ENCODE measurements around the gene C10orf71. TPM values are rescaled to one million over a fixed set of nuclear protein-coding genes. Genes with fewer than 3 reads are reported as not detected.

The C10orf71 gene
- total RNA-seq, 2 donors from 2014 or later: not detected

- H3K27me3 Mint-ChIP-seq (ENCODE audit: low read depth): no peaks in the 10 kb centered on the region
- H3K9me3 Mint-ChIP-seq: no peaks in the 10 kb centered on the region
- H3K4me3 Mint-ChIP-seq: no peak overlapping the region
- ATAC-seq (replicated peaks in 1 of 2) (no peak), DNase-seq (no peak)
- H3K36me3 Mint-ChIP-seq (ENCODE audit: insufficient read depth in 2 of 2): no peaks in the 10 kb centered on the region
- no peaks in the 10 kb centered on the region for H3K4me1 Mint-ChIP-seq (ENCODE audit: low read depth)
- no peak overlapping the region for H3K27ac Mint-ChIP-seq
Measured at GRCh38 chr10:49302088-49302487, 3.1 kb downstream of the C10orf71 start.

- Mint-ChIP-seq H3K9me3 (no peaks in the 10 kb centered on the region), H3K4me1 (ENCODE audit: low read depth) (no peaks in the 10 kb centered on the region), H3K27ac (no peak overlapping the region), H3K36me3 (ENCODE audit: insufficient read depth in 2 of 2) (no peaks in the 10 kb centered on the region), H3K27me3 (ENCODE audit: low read depth) (no peaks in the 10 kb centered on the region), H3K4me3 (no peak overlapping the region)
- ATAC-seq (replicated peaks in 1 of 2) (no peak), DNase-seq (no peak)
Measured at GRCh38 chr10:49303711-49304110, 4.7 kb downstream of the C10orf71 start.

- ATAC-seq (replicated peaks in 1 of 2): no peak
- Mint-ChIP-seq H3K36me3 (ENCODE audit: insufficient read depth in 2 of 2) (no peaks in the 10 kb centered on the region), H3K4me3 (no peak overlapping the region), H3K4me1 (ENCODE audit: low read depth) (no peaks in the 10 kb centered on the region), H3K27me3 (ENCODE audit: low read depth) (no peaks in the 10 kb centered on the region), H3K27ac (no peak overlapping the region), H3K9me3 (no peaks in the 10 kb centered on the region)
- DNase-seq: no peak
Measured at GRCh38 chr10:49304137-49304536, 5.2 kb downstream of the C10orf71 start.

DNA sequence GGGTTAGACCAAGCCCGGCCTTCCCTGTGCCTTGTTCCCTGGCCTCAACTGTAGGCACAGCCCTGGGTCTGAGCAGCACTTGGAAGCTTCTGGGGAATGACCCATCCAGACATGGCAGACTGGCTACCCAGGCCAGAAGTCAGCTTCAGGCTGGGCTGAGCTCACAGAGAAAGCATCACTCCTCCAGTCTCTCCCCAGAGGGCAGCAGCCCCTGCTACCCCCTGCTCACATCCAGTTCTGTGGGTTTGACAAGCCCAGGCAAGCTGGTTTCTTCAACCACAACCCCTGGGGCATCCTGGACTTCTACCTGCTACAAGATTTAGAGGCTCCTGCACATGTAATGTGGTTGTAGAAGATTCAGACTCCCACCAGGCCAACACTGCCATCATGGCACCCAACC is 9.0 kb downstream of the C10orf71 start:
- no peak for DNase-seq
- Mint-ChIP-seq H3K36me3 (ENCODE audit: insufficient read depth in 2 of 2) (no peaks in the 10 kb centered on the region), H3K27me3 (ENCODE audit: low read depth) (no peaks in the 10 kb centered on the region), H3K4me3 (no peak overlapping the region), H3K4me1 (ENCODE audit: low read depth) (peaks cover 26% of the 10 kb centered on the region), H3K27ac (no peak overlapping the region), H3K9me3 (no peaks in the 10 kb centered on the region)
- no peak for ATAC-seq (replicated peaks in 1 of 2)

GRCh38 chr10:49308881-49309280 is 9.9 kb downstream of the C10orf71 start:
- ATAC-seq (replicated peaks in 1 of 2) (no peak), DNase-seq (no peak)
- Mint-ChIP-seq H3K36me3 (ENCODE audit: insufficient read depth in 2 of 2) (no peaks in the 10 kb centered on the region), H3K27me3 (ENCODE audit: low read depth) (peaks cover 8% of the 10 kb centered on the region), H3K27ac (no peak overlapping the region), H3K9me3 (no peaks in the 10 kb centered on the region), H3K4me3 (no peak overlapping the region), H3K4me1 (ENCODE audit: low read depth) (peaks cover 26% of the 10 kb centered on the region)

DNA sequence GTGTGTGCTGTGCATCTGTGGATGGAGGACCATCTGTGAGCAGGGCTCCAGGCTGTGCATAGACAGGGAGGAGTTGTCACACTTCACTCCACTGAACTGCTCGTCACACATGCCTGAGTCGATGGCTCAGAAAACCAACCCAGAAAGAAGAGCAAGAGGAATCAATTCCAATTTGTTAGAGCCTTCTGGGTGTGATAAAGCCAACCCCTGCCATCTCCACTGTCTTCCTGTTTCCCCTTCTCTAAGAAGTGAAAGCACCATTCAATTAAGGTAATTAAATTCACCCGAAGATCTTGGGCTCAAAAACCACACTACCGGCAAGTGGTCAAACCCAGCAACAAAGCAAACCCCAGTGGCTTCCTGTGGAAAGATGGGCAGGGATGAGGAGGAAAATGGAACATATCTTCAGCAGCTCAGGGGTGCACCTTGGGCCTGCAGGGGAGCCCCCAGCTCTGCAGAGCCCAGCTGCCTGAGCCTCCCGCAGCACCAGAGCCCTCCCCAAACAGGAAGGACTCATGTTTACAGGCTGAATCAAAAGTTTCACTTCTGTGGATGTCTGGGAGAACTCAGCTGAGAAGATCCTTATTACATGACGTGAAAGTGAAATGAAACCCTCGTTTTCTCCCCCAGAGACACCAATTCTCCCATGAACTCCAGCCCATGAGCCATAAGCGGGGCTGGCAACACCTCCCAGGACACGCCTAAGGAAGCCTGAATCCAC is 10.9 kb downstream of the C10orf71 start:
- Mint-ChIP-seq H3K27ac (no peak overlapping the region), H3K4me1 (ENCODE audit: low read depth) (peaks cover 26% of the 10 kb centered on the region), H3K27me3 (ENCODE audit: low read depth) (peaks cover 8% of the 10 kb centered on the region), H3K4me3 (peak overlapping the region; percentile 13 to 53), H3K9me3 (no peaks in the 10 kb centered on the region), H3K36me3 (ENCODE audit: insufficient read depth in 2 of 2) (no peaks in the 10 kb centered on the region)
- DNase-seq (peak; percentile 4 to 6), ATAC-seq (replicated peaks in 1 of 2) (peak; percentile 35 to 39)

DNA sequence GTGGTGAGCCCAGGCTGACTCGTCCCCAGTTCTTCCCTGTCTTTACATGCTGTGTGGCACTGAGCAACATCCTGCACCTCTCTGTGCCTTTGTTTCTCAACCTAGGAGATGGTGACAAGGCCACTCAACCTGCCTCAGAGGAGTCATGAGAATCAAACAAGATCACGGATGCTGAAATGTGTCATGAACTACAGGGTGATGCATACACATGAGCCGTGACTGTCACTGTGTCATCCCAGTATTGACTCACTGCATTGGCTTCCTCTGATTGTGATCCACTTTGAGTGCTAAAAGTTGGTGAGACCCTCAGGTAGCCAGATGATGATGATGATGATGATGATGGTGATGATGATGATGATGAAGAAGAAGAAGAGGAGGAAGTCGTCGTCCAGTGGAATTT is 11.5 kb downstream of the C10orf71 start:
- no peak overlapping the region for H3K27ac Mint-ChIP-seq
- peaks cover 8% of the 10 kb centered on the region for H3K27me3 Mint-ChIP-seq (ENCODE audit: low read depth)
- ATAC-seq (replicated peaks in 1 of 2): peak; percentile 97 to 99
- DNase-seq: peak; percentile 35 to 42
- H3K36me3 Mint-ChIP-seq (ENCODE audit: insufficient read depth in 2 of 2): no peaks in the 10 kb centered on the region
- H3K4me1 Mint-ChIP-seq (ENCODE audit: low read depth): peaks cover 26% of the 10 kb centered on the region
- H3K9me3 Mint-ChIP-seq: no peaks in the 10 kb centered on the region
- H3K4me3 Mint-ChIP-seq: peak overlapping the region in 1 of 2 donors; percentile 13

DNA sequence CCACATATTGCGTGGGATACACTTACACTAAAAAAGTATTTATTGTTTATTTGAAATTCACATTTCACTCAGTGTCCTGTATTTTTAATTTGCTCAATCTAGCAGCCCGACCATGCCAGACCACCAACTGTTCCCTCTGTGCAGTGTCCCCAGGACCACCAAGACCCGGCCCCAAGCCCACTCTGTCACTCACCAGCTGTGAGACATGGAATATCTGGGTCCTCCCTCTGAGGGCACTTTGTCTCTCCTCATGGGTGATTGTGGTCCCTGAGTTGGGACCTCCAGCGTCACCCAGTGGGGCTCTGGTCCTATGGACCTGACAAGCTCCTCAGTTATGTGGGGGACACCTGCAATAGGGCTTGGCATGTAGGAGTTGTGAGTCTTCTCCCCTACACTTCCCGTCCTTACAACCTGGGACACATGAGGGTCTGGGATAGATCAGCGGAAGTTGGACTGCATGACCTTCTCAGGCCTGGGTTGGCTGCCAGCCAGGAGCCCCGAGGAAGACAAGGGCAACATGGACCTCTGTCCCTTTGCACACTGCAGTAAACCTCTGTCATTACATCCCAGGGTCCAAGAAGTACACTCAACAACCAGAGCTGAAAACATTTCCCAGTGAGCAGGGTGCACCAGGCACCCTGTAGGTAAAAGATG is 12.1 kb downstream of the C10orf71 start:
- Mint-ChIP-seq H3K27ac (no peak overlapping the region), H3K4me1 (ENCODE audit: low read depth) (peaks cover 26% of the 10 kb centered on the region), H3K9me3 (no peaks in the 10 kb centered on the region), H3K4me3 (no peak overlapping the region), H3K36me3 (ENCODE audit: insufficient read depth in 2 of 2) (no peaks in the 10 kb centered on the region), H3K27me3 (ENCODE audit: low read depth) (peaks cover 8% of the 10 kb centered on the region)
- no peak for ATAC-seq (replicated peaks in 1 of 2)
- no peak for DNase-seq

DNA sequence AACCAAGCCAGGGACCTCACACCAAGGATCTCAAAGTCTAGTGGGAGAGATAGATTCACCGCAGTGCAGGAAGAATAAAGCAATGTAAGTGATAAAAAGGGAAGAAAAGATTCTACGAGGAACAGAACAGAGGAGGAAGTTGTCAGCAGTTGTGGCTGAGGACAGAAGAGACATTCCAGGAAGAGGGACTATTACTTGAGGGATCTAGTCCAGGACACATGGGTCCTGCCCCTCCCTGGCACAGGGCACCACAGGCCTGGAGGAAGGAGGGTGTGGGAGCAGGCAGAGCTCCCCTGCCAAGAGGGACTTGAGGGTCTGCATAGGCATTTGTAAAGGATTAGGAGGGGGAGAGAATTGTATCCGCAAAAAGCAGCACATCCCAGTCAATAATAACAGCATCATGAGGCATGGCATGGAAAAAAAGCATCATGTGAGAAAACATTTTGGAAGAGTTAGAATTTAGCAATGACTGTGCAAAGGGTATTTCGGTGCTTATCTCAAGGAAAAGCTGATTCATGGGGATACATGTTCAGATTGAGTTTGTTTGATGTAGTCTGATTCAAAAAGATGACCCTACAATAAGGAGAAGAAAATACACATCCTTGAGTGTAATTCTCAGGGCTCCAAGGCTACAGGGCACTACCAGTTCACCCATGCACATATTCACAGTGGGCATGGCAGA is 12.7 kb downstream of the C10orf71 start:
- ATAC-seq (replicated peaks in 1 of 2): no peak

DNA sequence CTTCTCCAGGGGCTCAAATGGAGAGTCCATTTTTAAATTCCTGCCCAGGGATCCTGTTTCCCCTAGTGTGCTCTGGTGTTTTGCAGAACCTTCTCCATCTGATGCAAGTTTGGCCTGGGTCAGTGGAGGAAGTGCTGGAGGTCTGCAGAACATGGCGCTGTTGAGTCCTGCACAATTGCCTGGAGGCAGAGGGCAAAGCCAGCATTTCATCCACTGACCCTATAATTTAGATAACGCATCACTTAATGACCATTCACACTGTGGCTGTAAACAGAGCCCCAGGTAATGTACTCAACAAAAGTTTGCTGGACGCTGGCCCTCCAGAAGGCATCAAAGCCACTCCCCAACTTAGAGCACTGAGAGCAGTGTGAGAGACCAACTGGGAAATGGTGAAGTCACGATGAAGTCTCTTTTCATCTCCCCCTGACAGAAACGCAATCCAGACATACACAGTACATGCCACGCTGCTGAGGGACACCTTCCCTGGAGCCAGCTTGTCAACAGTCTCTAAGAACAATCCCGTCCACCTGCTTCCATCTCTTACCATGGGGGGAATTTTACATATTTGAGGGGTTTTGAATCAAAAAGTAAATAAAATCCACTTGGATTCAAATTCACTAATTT is 13.4 kb downstream of the C10orf71 start:
- Mint-ChIP-seq H3K4me3 (no peak overlapping the region), H3K27ac (no peak overlapping the region), H3K4me1 (ENCODE audit: low read depth) (peaks cover 26% of the 10 kb centered on the region), H3K9me3 (no peaks in the 10 kb centered on the region), H3K27me3 (ENCODE audit: low read depth) (peaks cover 8% of the 10 kb centered on the region), H3K36me3 (ENCODE audit: insufficient read depth in 2 of 2) (no peaks in the 10 kb centered on the region)
- no peak for DNase-seq
- ATAC-seq (replicated peaks in 1 of 2): no peak

More for the DNA sequence above, 12.7 kb downstream of the C10orf71 start:
- Mint-ChIP-seq H3K36me3 (ENCODE audit: insufficient read depth in 2 of 2) (no peaks in the 10 kb centered on the region), H3K4me1 (ENCODE audit: low read depth) (peaks cover 26% of the 10 kb centered on the region), H3K27ac (no peak overlapping the region), H3K4me3 (no peak overlapping the region), H3K9me3 (no peaks in the 10 kb centered on the region), H3K27me3 (ENCODE audit: low read depth) (peaks cover 8% of the 10 kb centered on the region)
- DNase-seq: no peak

DNA sequence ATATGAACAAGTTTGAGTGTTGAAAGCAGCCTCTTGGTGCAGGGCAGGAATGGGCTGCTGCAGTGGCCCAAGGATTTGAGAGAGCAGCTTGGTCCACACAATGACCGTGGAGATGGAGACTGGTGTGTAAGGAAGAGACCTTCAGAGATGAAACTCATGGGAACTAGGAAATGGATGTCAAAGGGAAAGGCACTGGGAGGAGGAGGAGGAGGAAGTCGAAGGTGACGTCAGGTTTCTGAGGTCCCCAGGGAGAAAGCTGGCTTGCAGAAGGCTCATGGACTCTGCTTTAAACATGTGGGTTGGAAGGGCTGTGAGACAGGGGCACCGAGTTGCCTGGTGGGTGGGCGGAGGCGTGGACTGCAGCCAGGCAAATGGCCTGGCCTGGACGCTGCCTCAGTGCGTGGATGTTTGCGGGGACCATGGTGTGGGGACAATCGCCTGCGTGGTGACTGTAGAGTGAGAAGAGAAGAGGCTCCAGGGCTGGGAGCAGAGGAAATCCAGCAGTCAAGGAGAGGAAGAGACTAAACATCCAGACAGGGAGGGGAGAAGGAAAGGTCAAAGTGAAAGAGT is 14.6 kb downstream of the C10orf71 start:
- no peaks in the 10 kb centered on the region for H3K9me3 Mint-ChIP-seq
- no peak overlapping the region for H3K27ac Mint-ChIP-seq
- peaks cover 8% of the 10 kb centered on the region for H3K27me3 Mint-ChIP-seq (ENCODE audit: low read depth)
- ATAC-seq (replicated peaks in 1 of 2) (no peak), DNase-seq (no peak)
- H3K36me3 Mint-ChIP-seq (ENCODE audit: insufficient read depth in 2 of 2): no peaks in the 10 kb centered on the region
- no peak overlapping the region for H3K4me3 Mint-ChIP-seq
- H3K4me1 Mint-ChIP-seq (ENCODE audit: low read depth): peaks cover 26% of the 10 kb centered on the region

DNA sequence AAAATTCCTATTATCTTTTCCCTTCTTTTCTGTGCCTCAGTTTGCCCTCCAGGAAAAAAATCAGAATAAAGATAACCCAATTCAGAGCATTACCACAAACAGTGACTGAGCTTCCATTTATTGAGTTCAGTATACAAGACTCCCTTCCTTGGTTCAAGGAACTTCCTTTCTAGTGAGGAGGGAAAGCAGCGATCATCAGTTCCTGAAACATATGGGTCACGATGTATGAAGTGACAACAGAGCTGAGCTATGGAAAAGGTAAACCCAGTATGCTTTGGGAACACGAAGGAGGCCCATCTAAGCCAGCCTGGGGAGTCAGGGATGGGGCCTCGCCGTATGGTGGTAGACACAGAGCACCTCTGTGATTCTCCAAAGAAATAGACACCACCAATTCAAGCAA is 15.8 kb downstream of the C10orf71 start:
- Mint-ChIP-seq H3K27me3 (ENCODE audit: low read depth) (peaks cover 8% of the 10 kb centered on the region), H3K27ac (no peak overlapping the region), H3K4me1 (ENCODE audit: low read depth) (peaks cover 20% of the 10 kb centered on the region), H3K4me3 (no peak overlapping the region), H3K9me3 (no peaks in the 10 kb centered on the region), H3K36me3 (ENCODE audit: insufficient read depth in 2 of 2) (no peaks in the 10 kb centered on the region)
- ATAC-seq (replicated peaks in 1 of 2): no peak
- no peak for DNase-seq

- DNase-seq: no peak
- Mint-ChIP-seq H3K36me3 (ENCODE audit: insufficient read depth in 2 of 2) (no peaks in the 10 kb centered on the region), H3K27ac (no peak overlapping the region), H3K27me3 (ENCODE audit: low read depth) (peaks cover 8% of the 10 kb centered on the region), H3K4me3 (no peak overlapping the region), H3K4me1 (ENCODE audit: low read depth) (no peaks in the 10 kb centered on the region), H3K9me3 (no peaks in the 10 kb centered on the region)
- no peak for ATAC-seq (replicated peaks in 1 of 2)
Measured at GRCh38 chr10:49318028-49318427, 19.1 kb downstream of the C10orf71 start.
